ENCODE measurements around the gene SNX19.

The SNX19 gene

DNA sequence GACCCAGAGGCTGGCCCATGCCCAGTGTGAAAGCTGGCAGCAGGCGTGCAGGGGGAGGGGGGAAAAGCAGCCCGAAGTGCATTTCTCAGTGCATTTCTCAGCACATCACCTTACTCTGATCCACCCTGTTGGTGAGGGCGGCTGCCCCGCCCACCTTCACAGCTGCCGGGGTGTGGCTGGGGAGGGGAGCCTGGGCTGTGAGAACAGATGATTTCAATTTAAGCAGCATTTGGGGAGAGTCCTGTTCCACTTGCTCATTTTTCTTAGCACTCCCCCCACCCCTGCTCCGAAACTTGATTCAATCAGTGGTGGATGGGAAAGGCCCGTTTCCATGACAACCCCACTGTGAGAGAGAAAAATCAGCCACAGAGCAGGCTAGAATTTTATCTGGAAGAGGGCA, 84.8 kb downstream of the SNX19 start:
- H3K4me1 ChIP-seq (ENCODE audit: control insufficient read depth in 1 of 2, insufficient read depth in 2 of 2, low read length in 2 of 2), result peaks cover 3% of the 10 kb centered on the region in 2 donors
- no peaks in the 10 kb centered on the region for H3K9me3 ChIP-seq (ENCODE audit: control insufficient read depth in 1 of 2, low read length in 2 of 2)
- no peaks in the 10 kb centered on the region for H3K36me3 ChIP-seq (ENCODE audit: control insufficient read depth in 1 of 2, insufficient read depth in 2 of 2, low read length in 2 of 2)
- no peak overlapping the region for H3K9ac ChIP-seq (ENCODE audit: low read depth in 1 of 2, low read length in 2 of 2)
- no peak overlapping the region for H3K4me3 ChIP-seq (ENCODE audit: low read depth in 1 of 2, low read length in 2 of 2)
- H3K27ac ChIP-seq (ENCODE audit: low read depth, low read length), result no peak overlapping the region
- no peaks in the 10 kb centered on the region for H3K27me3 ChIP-seq (ENCODE audit: control insufficient read depth in 1 of 2, insufficient read depth in 2 of 2, low read length in 2 of 2)

- Histone ChIP-seq H3K27me3 (ENCODE audit: control insufficient read depth in 1 of 2, insufficient read depth in 2 of 2, low read length in 2 of 2) (no peaks in the 10 kb centered on the region), H3K4me1 (ENCODE audit: control insufficient read depth in 1 of 2, insufficient read depth in 2 of 2, low read length in 2 of 2) (peaks cover 3% of the 10 kb centered on the region in 2 donors), H3K9me3 (ENCODE audit: control insufficient read depth in 1 of 2, low read length in 2 of 2) (no peaks in the 10 kb centered on the region), H3K9ac (ENCODE audit: low read depth in 1 of 2, low read length in 2 of 2) (no peak overlapping the region), H3K27ac (ENCODE audit: low read depth, low read length) (no peak overlapping the region), H3K4me3 (ENCODE audit: low read depth in 1 of 2, low read length in 2 of 2) (no peak overlapping the region), H3K36me3 (ENCODE audit: control insufficient read depth in 1 of 2, insufficient read depth in 2 of 2, low read length in 2 of 2) (no peaks in the 10 kb centered on the region)
Measured at GRCh38 chr11:130830566-130830965, 85.7 kb downstream of the SNX19 start.

GRCh38 chr11:130829920-130830511, 86.3 kb downstream of the SNX19 start:
- no peaks in the 10 kb centered on the region for H3K9me3 ChIP-seq (ENCODE audit: control insufficient read depth in 1 of 2, low read length in 2 of 2)
- no peak overlapping the region for H3K9ac ChIP-seq (ENCODE audit: low read depth in 1 of 2, low read length in 2 of 2)
- H3K4me1 ChIP-seq (ENCODE audit: control insufficient read depth in 1 of 2, insufficient read depth in 2 of 2, low read length in 2 of 2), result peaks cover 3% of the 10 kb centered on the region in 2 donors
- no peaks in the 10 kb centered on the region for H3K27me3 ChIP-seq (ENCODE audit: control insufficient read depth in 1 of 2, insufficient read depth in 2 of 2, low read length in 2 of 2)
- H3K27ac ChIP-seq (ENCODE audit: low read depth, low read length), result no peak overlapping the region
- no peak overlapping the region for H3K4me3 ChIP-seq (ENCODE audit: low read depth in 1 of 2, low read length in 2 of 2)
- H3K36me3 ChIP-seq (ENCODE audit: control insufficient read depth in 1 of 2, insufficient read depth in 2 of 2, low read length in 2 of 2), result no peaks in the 10 kb centered on the region

DNA sequence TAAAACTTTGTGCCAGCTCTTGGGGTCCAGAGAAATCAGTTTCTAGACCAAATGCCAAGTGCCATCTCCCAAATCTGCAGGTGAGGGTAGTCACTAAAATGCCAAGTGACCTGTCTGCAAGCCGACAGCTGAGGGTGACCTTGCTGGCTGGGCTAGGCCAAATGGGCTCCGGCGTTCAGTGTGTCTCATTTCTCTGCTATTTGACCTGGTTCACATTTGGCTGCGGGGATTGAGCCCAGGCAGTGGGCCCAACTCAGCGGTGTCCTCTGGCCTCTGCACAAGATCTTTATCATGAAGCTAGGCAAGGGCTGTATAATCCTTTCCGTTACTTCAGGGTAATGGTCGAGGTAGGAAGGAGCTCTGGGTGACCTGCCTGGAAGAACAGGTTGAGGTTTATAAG, 87.5 kb downstream of the SNX19 start:
- H3K27me3 ChIP-seq (ENCODE audit: control insufficient read depth in 1 of 2, insufficient read depth in 2 of 2, low read length in 2 of 2), result no peaks in the 10 kb centered on the region
- no peaks in the 10 kb centered on the region for H3K9me3 ChIP-seq (ENCODE audit: control insufficient read depth in 1 of 2, low read length in 2 of 2)
- H3K4me1 ChIP-seq (ENCODE audit: control insufficient read depth in 1 of 2, insufficient read depth in 2 of 2, low read length in 2 of 2), result peaks cover 9 to 11% of the 10 kb centered on the region in 2 donors
- no peaks in the 10 kb centered on the region for H3K36me3 ChIP-seq (ENCODE audit: control insufficient read depth in 1 of 2, insufficient read depth in 2 of 2, low read length in 2 of 2)
- H3K9ac ChIP-seq (ENCODE audit: low read depth in 1 of 2, low read length in 2 of 2), result no peak overlapping the region
- no peak overlapping the region for H3K4me3 ChIP-seq (ENCODE audit: low read depth in 1 of 2, low read length in 2 of 2)
- H3K27ac ChIP-seq (ENCODE audit: low read depth, low read length), result no peak overlapping the region

DNA sequence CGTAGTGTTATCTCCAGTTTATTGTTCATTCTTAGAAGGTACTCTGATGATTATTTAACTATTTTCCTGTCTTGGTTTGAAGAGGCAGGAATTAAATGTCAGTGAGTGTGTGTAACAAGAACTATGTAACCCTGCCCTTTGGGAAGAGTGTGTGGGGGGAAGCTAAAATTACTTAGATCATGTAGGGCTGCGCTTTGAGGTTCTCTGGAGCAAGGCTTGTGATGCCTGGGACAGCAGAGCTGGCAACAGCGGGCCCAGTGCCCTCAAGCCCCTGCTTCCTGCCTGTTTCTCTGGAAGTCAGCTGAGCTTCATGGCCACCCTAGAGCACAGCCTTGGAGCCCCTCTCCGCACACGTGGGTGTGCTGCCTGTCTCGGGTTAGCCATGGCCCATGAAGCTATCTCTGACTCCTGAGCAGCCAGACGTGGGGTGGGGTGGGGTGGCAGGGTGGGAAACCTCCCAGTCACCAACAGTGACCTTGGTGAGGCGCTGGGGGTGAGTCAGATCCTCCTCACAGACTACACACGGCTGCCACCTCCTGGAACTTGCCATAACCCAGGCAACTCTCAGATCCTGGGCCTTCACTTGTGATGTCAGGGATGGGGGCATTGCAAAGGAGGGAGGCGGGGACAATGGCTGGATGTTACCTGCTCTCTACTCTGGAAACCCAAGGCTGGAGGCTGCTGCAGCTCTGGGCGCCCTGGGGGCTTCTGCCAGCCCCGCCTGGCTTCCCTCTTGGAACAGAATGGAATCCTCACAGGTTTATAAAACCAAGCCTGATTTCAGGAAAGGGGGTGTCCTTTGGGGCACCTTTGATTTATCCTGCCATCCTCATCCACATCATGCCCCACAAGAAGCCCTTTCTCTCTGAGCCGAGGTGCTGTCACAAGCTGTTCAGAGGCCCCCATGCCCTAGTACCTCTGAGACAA, 88.6 kb downstream of the SNX19 start:
- Histone ChIP-seq H3K9ac (ENCODE audit: low read depth in 1 of 2, low read length in 2 of 2) (no peak overlapping the region), H3K27me3 (ENCODE audit: control insufficient read depth in 1 of 2, insufficient read depth in 2 of 2, low read length in 2 of 2) (no peaks in the 10 kb centered on the region), H3K4me1 (ENCODE audit: control insufficient read depth in 1 of 2, insufficient read depth in 2 of 2, low read length in 2 of 2) (peaks cover 12% of the 10 kb centered on the region in 2 donors), H3K27ac (ENCODE audit: low read depth, low read length) (no peak overlapping the region), H3K9me3 (ENCODE audit: control insufficient read depth in 1 of 2, low read length in 2 of 2) (no peaks in the 10 kb centered on the region), H3K4me3 (ENCODE audit: low read depth in 1 of 2, low read length in 2 of 2) (no peak overlapping the region), H3K36me3 (ENCODE audit: control insufficient read depth in 1 of 2, insufficient read depth in 2 of 2, low read length in 2 of 2) (no peaks in the 10 kb centered on the region)

DNA sequence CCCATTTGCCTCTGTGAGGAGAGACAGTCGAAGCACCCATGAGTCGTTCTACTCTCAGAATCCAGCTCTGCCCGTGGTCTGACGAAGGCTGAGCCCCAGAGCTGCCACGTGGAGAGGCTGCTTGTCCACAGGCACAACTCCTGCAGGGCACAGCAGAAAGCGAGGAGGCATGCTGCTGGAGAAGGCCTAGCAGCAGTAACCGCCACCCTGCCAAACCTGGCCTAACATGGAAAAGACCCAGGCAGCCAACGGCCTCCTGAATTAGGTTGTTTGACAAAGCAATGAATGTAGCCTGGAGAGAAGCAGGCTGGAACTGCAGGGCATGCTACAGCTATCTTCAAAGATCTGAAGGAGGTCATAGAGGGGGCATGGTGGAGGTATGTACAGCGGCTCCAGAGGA, 89.7 kb downstream of the SNX19 start:
- no peaks in the 10 kb centered on the region for H3K27me3 ChIP-seq (ENCODE audit: control insufficient read depth in 1 of 2, insufficient read depth in 2 of 2, low read length in 2 of 2)
- H3K4me1 ChIP-seq (ENCODE audit: control insufficient read depth in 1 of 2, insufficient read depth in 2 of 2, low read length in 2 of 2), result peaks cover 12% of the 10 kb centered on the region in 2 donors
- no peak overlapping the region for H3K4me3 ChIP-seq (ENCODE audit: low read depth in 1 of 2, low read length in 2 of 2)
- no peak overlapping the region for H3K27ac ChIP-seq (ENCODE audit: low read depth, low read length)
- no peaks in the 10 kb centered on the region for H3K9me3 ChIP-seq (ENCODE audit: control insufficient read depth in 1 of 2, low read length in 2 of 2)
- no peak overlapping the region for H3K9ac ChIP-seq (ENCODE audit: low read depth in 1 of 2, low read length in 2 of 2)
- H3K36me3 ChIP-seq (ENCODE audit: control insufficient read depth in 1 of 2, insufficient read depth in 2 of 2, low read length in 2 of 2), result no peaks in the 10 kb centered on the region

- no peak overlapping the region for H3K27ac ChIP-seq (ENCODE audit: low read depth, low read length)
- H3K4me1 ChIP-seq (ENCODE audit: control insufficient read depth in 1 of 2, insufficient read depth in 2 of 2, low read length in 2 of 2), result peaks cover 8 to 12% of the 10 kb centered on the region in 2 donors
- H3K27me3 ChIP-seq (ENCODE audit: control insufficient read depth in 1 of 2, insufficient read depth in 2 of 2, low read length in 2 of 2), result no peaks in the 10 kb centered on the region
- H3K9ac ChIP-seq (ENCODE audit: low read depth in 1 of 2, low read length in 2 of 2), result no peak overlapping the region
- no peaks in the 10 kb centered on the region for H3K9me3 ChIP-seq (ENCODE audit: control insufficient read depth in 1 of 2, low read length in 2 of 2)
- H3K36me3 ChIP-seq (ENCODE audit: control insufficient read depth in 1 of 2, insufficient read depth in 2 of 2, low read length in 2 of 2), result no peaks in the 10 kb centered on the region
- H3K4me3 ChIP-seq (ENCODE audit: low read depth in 1 of 2, low read length in 2 of 2), result no peak overlapping the region
Measured at GRCh38 chr11:130825983-130826382, 90.3 kb downstream of the SNX19 start.

DNA sequence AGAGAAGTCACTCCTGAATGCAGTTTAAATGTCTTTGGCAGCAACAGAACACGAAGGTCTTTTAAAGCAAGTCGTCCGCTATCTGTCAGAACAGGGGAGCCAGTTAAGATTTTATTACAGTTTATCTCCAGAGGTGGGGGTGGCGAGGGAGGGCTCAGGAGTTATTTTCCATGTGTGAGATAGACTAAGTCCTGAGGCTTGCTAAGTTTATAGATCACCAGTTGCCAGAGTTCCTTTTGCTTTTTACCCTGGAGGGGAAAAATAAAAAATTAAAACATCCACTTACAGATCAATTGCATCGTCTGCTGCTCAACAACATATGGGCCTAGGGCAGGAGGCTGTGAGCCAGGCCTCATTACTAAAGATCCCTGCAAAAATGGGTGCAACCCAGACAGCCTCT, 90.7 kb downstream of the SNX19 start:
- no peaks in the 10 kb centered on the region for H3K9me3 ChIP-seq (ENCODE audit: control insufficient read depth in 1 of 2, low read length in 2 of 2)
- no peak overlapping the region for H3K27ac ChIP-seq (ENCODE audit: low read depth, low read length)
- H3K4me1 ChIP-seq (ENCODE audit: control insufficient read depth in 1 of 2, insufficient read depth in 2 of 2, low read length in 2 of 2), result peaks cover 8 to 9% of the 10 kb centered on the region in 2 donors
- H3K36me3 ChIP-seq (ENCODE audit: control insufficient read depth in 1 of 2, insufficient read depth in 2 of 2, low read length in 2 of 2), result no peaks in the 10 kb centered on the region
- no peak overlapping the region for H3K4me3 ChIP-seq (ENCODE audit: low read depth in 1 of 2, low read length in 2 of 2)
- H3K27me3 ChIP-seq (ENCODE audit: control insufficient read depth in 1 of 2, insufficient read depth in 2 of 2, low read length in 2 of 2), result no peaks in the 10 kb centered on the region
- no peak overlapping the region for H3K9ac ChIP-seq (ENCODE audit: low read depth in 1 of 2, low read length in 2 of 2)
